KOPT-K1 (cell line): ENCODE data around the gene MARCHF3.
"Not testable (repeated sequence)": the region's sequence is repeated elsewhere in the genome, so short reads cannot be mapped to it uniquely, and the experiment has no call there.

Experiments
- H3K27ac ChIP-seq: fragments of 200-600 bp; sonication (generic); 2 replicates; pipeline ENCODE4 v1.5.1; 2016; ENCODE audit warnings: antibody characterized with exemption, mild to moderate bottlenecking, low read depth, low read length; ENCODE audit not compliant: poor library complexity, severe bottlenecking
- H3K36me3 ChIP-seq: fragments of 200-600 bp; sonication (generic); 2 replicates; pipeline ENCODE4 v1.5.1; 2017; ENCODE audit warnings: antibody characterized with exemption, mild to moderate bottlenecking, low read length, moderate library complexity; ENCODE audit not compliant: insufficient read depth
- H3K9me3 ChIP-seq: fragments of 200-600 bp; sonication (generic); 2 replicates; pipeline ENCODE4 v1.5.1; 2017; ENCODE audit warnings: antibody characterized with exemption, low read length, mild to moderate bottlenecking; ENCODE audit not compliant: insufficient read depth, poor library complexity, severe bottlenecking

MARCHF3 gene

DNA sequence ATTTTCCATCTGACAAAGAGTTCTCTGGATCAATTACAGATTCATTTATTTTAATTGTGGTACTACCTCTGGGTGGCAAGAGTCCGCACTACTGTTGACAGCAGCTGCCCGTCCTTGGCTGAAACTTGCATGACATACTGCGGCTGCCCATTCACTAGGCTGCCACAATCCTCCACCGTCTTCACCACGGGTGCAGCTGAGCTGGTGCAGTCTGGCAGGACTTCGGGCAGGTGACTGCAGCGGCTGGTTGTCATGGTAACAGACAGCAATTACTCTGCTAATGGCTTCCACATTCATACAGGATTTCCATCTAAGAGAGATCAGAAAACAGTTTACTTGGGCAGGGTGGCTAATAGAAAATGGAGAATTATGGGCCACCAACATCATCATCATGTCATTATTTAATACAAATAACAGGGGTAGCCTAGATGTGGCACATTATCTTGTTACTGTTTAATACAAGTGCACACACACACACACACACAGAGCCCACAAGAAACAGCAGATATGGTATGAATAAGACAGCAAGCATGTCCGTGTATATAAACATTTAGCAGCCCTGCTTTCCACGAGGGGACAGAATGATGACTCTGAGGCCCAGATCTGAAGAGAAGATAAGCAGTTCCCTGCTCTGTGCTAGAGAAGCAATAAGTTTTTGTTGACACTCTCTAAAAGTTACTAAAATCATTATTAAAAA is 112.3 kb downstream of the MARCHF3 start:
- no peak overlapping the region for H3K27ac ChIP-seq
- no peaks in the 10 kb centered on the region for H3K9me3 ChIP-seq

DNA sequence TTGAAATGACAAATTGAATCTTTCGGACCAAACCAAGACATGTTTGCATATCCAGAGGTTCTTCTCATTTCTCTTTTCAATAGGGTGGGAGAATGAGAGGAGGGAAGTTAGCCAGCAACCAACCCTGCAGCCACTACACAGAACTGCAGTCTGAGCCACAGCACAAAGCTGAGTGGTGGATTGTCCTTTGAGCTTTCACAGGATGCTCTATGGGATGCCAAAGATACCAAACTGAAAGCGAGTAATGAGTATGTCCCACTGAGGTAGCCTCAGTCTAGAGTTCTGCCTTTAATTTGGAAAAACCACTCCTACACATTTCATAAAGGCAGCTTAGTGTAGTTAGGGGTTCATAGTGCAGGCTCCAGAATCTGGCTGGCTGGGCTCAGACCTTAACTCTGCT is 114.9 kb downstream of the MARCHF3 start:
- H3K36me3 ChIP-seq, result no peaks in the 10 kb centered on the region

More for the DNA sequence above, 112.3 kb downstream of the MARCHF3 start:
- H3K36me3 ChIP-seq, result no peaks in the 10 kb centered on the region

DNA sequence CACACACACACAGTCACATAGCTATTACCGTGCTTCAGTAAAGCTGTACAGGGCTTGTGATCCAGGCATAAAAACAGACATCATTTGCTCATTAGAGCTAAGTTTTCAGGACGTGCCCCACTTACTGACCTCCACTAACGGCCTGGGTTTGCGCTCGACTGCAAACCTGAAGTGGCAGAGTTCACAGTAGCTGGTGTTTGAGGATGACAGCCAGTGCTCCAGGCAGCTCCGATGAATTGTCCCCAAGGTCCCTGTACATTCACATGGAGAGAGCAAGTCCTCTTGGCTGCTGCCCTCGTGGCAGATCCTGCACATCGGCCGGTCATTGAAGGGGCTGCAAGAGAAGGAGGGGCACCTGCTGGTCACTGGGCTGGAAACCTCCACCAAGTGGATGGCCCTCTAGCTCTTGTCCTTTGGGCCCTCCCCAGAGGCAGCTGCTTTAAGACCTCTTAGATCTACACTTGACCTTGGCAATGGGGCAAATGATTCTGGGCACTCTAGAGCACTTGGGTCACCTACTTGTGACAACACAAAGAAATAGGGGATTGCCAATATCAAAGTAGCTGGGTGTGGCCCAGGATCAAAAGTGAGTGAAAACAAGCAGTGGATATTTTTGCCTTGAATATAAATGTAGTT is 115.4 kb downstream of the MARCHF3 start:
- peaks cover 4% of the 10 kb centered on the region for H3K9me3 ChIP-seq
- no peak overlapping the region for H3K27ac ChIP-seq
- no peaks in the 10 kb centered on the region for H3K36me3 ChIP-seq

More for the DNA sequence above, 114.9 kb downstream of the MARCHF3 start:
- no peak overlapping the region for H3K27ac ChIP-seq
- H3K9me3 ChIP-seq, result no peaks in the 10 kb centered on the region

DNA sequence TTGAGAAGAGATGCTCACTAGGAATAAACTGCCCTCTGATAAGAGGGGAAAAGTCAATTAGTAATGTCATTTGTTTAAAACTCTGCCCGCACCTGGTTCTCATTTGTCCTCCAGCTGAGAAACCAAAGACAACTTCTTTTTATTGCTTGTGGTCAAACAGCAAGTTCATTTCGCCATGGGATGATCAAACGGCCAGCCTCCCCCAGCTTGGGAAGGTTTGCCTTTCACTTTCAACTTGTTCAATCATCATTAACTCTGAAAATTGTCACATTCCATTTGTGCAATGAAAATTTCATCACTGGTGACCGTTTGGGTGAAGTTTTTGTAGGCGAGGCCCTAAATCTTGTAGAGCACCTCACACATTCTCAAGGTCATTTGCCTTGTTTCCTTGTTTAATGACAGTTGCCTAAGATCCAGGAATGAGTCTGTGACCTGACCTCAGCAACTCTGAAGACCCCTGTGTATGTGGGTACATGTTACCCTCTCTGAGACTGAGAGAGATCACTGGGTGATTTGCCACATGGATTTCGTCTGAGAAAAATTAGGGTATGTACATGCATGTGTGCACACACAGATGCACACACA is 117.7 kb downstream of the MARCHF3 start:
- H3K36me3 ChIP-seq, result no peaks in the 10 kb centered on the region
- H3K27ac ChIP-seq, result no peak overlapping the region
- peaks cover 13% of the 10 kb centered on the region for H3K9me3 ChIP-seq

DNA sequence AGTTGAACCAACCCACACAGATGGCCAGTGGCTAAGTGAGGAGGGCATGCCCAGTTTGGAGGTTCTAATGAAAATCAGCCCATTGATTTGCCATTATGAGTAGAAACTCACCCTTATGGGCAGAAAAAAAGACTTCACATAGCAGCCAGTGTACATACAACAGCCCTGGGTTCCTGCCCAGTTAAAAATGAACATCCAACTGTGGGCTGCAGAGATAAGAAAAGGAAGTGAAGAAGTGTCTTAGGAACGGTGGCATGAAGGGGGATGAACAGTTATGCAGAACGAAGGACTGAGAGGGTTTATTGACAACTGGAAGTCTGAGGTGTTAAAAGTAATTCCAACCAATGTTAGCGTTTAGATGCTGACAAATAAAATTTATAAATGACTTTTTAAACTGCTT is 118.4 kb downstream of the MARCHF3 start:
- H3K9me3 ChIP-seq, result peaks cover 13% of the 10 kb centered on the region
- H3K36me3 ChIP-seq, result no peaks in the 10 kb centered on the region
- H3K27ac ChIP-seq, result no peak overlapping the region

DNA sequence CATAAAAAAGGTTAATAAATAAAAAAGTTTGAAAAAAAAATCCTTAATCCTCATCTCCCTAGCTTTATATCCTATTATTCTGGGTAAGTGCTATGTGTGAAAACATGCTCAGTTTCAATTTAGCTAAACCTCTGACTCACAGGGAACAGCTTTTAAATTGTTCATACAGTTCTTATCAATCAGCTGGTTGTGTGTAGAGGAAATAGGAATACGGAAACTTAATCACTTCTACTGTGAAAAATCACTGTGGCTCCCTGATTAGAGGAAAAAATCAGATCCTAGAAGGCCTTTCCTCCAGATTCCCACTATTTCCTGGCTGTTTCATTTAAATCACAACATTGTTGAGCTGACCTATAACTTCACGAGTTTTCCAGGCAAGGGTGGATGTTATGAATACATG is 120.5 kb downstream of the MARCHF3 start:
- Histone ChIP-seq H3K36me3 (no peaks in the 10 kb centered on the region), H3K9me3 (peaks cover 13% of the 10 kb centered on the region)

DNA sequence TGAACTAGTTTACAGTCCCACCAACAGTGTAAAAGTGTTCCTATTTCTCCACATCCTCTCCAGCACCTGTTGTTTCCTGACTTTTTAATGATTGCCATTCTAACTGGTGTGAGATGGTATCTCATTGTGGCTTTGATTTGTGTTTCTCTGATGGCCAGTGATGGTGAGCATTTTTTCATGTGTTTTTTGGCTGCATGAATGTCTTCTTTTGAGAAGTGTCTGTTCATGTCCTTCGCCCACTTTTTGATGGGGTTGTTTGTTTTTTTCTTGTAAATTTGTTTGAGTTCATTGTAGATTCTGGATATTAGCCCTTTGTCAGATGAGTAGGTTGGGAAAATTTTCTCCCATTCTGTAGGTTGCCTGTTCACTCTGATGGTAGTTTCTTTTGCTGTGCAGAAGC is 126.0 kb downstream of the MARCHF3 start:
- H3K36me3 ChIP-seq, H3K27ac ChIP-seq, H3K9me3 ChIP-seq: not testable (repeated sequence)

More for the DNA sequence above, 120.5 kb downstream of the MARCHF3 start:
- H3K27ac ChIP-seq, result no peak overlapping the region

DNA sequence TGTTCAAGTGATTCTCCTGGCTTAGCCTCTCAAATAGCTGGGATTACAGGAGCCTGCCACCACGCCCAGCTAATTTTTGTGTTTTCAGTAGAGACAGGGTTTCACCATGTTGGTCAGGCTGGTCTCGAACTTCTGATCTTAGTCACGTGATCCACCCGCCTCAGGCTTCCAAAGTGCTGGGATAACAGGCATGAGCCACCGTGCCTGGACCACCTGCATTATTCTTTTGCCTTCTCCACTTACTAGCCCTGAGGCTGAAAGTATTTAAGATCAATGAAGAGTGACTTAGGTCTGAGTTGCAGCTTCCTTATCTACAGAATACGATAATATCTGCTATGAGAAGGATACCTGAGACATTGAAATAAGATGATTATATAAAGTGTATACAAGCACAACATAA is 129.6 kb downstream of the MARCHF3 start:
- Histone ChIP-seq H3K9me3 (no peaks in the 10 kb centered on the region), H3K36me3 (peaks cover 4% of the 10 kb centered on the region), H3K27ac (no peak overlapping the region)

DNA sequence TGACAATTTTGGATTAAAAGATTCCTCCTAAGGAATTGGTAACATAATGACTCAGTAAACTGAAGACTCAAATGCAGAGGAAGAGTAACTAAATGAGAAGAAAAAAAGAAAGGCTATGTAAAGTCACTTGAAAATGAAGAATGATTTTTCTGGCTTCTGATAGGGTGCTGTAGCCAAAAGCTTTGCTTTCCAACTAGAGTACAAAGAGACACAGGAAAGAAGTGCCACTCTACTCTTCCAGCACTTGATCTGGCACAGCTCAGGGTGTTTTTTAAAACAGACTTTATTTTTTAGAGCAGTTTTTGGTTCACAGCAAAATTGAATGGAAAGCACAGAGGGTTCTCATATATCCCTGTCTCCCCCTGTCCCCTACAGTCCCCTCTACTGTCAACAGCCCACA is 130.9 kb downstream of the MARCHF3 start:
- H3K27ac ChIP-seq, result no peak overlapping the region
- H3K9me3 ChIP-seq, result no peaks in the 10 kb centered on the region
- H3K36me3 ChIP-seq, result peaks cover 4% of the 10 kb centered on the region

DNA sequence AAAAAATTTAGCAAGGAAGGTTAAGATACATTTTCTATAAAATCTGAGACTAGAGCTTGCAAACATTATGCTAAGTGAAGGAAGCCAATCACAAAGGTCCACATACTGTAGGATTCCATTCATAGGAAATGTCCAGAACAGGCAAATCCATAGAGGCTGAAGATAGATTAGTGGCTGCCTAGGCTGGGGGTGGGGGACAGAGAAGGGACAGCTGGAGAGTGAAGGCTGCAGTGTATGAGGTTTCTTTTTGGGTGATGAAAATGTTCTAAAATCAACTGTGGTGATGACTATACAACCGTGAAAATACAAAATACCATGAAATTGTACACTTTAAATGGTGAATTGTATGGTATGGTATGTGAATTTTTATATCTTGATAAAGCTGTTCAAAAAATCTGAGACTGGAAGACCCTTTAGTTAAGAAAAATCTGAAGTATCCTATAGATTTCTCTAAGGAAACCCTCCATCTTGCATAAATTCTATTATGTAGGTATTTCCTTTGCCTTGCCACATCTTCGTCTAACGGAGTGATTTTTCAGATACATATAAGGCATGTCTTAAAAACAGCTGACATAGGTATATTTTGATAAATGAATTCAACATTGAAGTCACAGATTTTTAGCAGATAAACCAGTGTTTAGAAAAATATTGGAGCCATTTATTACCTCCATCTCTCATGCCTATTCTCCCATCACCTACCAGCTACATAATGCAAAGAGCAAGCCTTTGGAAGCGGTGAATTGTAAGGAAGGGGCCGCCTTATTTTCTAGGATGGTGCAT is 132.3 kb downstream of the MARCHF3 start:
- Histone ChIP-seq H3K36me3 (peaks cover 4% of the 10 kb centered on the region), H3K27ac (no peak overlapping the region)

DNA sequence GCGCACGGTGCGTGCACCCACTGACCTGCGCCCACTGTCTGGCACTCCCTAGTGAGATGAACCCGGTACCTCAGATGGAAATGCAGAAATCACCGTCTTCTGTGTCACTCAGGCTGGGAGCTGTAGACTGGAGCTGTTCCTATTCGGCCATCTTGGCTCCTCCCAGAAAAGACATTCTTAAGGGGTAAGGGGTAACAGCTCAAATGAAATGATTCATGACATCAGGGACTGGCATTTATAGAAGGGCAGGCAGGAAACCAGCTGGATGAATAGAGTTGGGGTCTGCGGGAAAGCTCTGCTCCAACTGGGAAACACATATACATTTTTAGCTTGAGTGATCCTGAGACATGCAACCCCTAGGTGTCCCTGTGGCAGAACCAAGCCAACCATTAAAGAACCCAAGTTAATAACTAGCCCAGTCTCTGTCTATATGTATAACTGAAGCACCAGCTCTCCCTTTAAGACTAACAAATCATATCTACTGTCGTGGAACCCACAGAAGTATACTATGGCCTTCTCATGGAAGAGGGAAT is 134.1 kb downstream of the MARCHF3 start:
- no peaks in the 10 kb centered on the region for H3K9me3 ChIP-seq
- H3K27ac ChIP-seq, result no peak overlapping the region
- H3K36me3 ChIP-seq, result no peaks in the 10 kb centered on the region

More for the DNA sequence above, 132.3 kb downstream of the MARCHF3 start:
- no peaks in the 10 kb centered on the region for H3K9me3 ChIP-seq

DNA sequence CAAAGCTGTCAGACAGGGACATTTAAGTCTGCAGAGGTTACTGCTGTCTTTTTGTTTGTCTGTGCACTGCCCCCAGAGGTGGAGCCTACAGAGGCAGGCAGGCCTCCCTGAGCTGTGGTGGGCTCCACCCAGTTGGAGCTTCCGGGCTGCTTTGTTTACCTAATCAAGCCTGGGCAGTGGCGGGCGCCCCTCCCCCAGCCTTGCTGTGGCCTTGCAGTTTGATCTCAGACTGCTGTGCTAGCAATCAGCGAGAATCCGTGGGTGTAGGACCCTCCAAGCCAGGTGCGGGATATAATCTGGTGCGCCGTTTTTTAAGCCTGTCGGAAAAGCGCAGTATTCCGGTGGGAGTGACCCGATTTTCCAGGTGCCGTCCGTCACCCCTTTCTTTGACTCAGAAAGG is 134.6 kb downstream of the MARCHF3 start:
- H3K27ac ChIP-seq, H3K9me3 ChIP-seq, H3K36me3 ChIP-seq: not testable (repeated sequence)

DNA sequence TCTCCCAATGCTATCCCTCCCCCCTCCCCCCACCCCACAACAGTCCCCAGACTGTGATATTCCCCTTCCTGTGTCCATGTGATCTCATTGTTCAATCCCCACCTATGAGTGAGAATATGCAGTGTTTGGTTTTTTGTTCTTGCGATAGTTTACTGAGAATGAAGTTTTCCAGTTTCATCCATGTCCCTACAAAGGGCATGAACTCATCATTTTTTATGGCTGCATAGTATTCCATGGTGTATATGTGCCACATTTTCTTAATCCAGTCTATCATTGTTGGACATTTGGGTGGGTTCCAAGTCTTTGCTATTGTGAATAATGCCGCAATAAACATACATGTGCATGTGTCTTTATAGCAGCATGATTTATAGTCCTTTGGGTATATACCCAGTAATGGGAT is 139.9 kb downstream of the MARCHF3 start:
- H3K36me3 ChIP-seq, H3K9me3 ChIP-seq, H3K27ac ChIP-seq: not testable (repeated sequence)

DNA sequence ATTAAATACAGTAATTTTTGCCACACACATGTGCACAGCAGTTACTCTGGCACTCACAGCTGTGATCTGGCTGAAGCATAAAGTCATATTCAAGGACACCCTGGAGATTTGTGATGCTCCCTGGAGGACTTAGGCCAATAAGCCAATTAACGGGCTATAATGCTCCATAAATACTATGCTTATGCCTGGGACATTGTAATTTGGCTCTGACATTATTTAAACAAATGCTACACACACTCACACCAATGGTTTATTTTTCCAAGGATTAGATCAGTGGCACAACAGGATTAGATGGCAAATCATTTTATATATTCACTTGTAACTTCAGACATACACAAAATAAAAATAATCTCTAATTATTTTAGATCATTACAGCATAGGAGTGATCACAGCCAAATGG is 142.2 kb downstream of the MARCHF3 start:
- Histone ChIP-seq H3K36me3 (peaks cover 4% of the 10 kb centered on the region; the same call in 1 of the 2 replicates), H3K9me3 (no peaks in the 10 kb centered on the region), H3K27ac (no peak overlapping the region)

DNA sequence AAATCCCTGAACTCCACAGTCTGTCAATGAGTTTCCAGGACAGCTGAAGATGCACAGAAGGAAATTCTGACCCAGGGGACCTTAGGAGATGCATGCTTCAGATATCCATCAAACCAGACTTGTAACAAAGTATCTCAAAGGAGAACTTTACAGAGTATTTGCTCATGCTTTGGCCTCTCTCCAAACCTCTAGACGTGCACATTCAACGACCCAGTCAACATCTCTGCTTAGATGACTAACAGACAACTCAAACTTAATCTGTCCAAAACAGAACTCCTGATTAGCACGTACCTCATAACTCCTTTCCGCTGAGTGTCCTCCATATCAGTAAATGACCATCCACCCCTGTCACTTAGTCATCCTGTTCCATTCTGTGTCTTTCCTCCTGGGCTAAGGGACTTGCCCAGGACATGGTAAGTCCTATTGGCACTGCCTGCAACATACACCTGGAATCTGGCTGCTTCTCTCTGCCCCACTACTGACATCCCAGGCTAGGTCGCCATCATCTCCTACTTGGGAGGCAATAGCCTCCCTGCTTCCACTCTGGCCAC is 146.0 kb downstream of the MARCHF3 start:
- H3K27ac ChIP-seq, result no peak overlapping the region
- H3K9me3 ChIP-seq, result no peaks in the 10 kb centered on the region
- peaks cover 4% of the 10 kb centered on the region; the same call in 1 of the 2 replicates for H3K36me3 ChIP-seq
